ENCODE results near the gene BANP. TPM values are rescaled to one million over a fixed set of nuclear protein-coding genes. Genes with fewer than 3 reads are reported as not detected.
"Not testable (repeated sequence)": the region's sequence is repeated elsewhere in the genome, so short reads cannot be mapped to it uniquely, and the experiment has no call there.

The BANP gene
- total and polyA plus RNA-seq, 2 donors from 2014 or later: 12.4 to 26.3 TPM

DNA sequence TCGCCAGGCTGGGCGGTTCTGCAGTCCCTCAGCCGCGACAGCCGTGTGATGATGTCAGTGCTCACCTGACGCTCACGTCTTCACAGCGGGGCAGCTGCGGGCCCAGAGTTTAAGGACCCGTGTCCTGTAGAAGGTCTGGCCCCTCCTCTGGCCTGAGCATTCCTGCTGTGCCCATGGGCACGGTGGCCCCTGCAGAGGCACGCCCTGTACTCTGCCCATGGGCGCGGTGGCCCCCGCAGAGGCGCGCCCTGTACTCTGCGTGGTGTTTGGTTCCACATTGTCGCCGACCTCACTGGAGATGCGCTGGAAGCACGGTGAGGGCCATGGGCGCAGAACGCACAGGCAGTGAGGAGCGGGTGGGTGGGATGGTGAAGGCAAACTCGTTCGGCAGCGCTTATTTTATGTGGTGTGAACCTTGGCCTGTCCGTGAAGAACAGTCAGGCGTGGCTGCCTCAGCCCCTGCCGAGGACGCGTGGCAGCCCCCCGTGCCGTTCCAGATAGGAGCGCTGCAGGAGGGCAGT is 122.0 kb downstream of the BANP start:
- Histone ChIP-seq H3K36me3 (ENCODE audit: control insufficient read depth in 2 of 3, insufficient read depth in 3 of 3, low read length in 3 of 3) (peaks cover 0 to 9% (median 7%) of the 10 kb centered on the region in 3 donors), H3K27me3 (ENCODE audit: control insufficient read depth, insufficient read depth, low read length) (no peaks in the 10 kb centered on the region), H3K4me3 (ENCODE audit: low read length in 3 of 3) (no peak overlapping the region), H3K9ac (ENCODE audit: low read length in 3 of 3) (no peak overlapping the region), H3K27ac (ENCODE audit: low read depth in 2 of 2, low read length in 2 of 2) (no peak overlapping the region), H3K9me3 (ENCODE audit: control insufficient read depth in 2 of 3, insufficient read depth in 1 of 3, low read length in 3 of 3) (no peaks in the 10 kb centered on the region), H3K4me1 (ENCODE audit: control insufficient read depth in 2 of 3, insufficient read depth in 2 of 3, low read depth in 1 of 3, low read length in 3 of 3) (no peaks in the 10 kb centered on the region)
- TF ChIP-seq CTCF (IDR thresholded peaks at IDR 0.05; ENCODE audit: borderline replicate concordance, extremely low read depth, insufficient read depth): no peak
- FAIRE-seq (no peak), DNase-seq (peak in 1 of 5 donors; percentile 50)
- intact Hi-C loops (cut with DNase I): no loop called here

DNA sequence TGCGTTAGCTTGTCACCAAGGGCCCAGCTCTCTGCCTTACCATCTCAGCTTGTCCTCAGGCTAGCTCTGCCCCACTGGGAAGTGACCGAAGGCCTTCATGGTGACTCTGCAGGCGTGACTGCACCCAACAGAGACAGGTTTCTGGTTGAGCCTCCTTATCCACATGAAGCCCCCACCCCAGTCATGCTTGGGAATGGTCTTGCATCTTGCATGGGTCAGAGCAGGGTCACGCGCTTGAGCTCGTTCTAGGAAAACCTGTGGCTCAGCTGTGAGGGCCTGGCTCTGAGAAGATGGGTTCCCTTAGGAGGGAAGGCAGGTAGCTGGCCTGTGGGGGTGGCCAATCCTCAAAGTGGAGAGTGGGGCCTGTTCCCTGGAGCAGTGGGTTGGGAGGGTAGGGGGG is 122.8 kb downstream of the BANP start:
- FAIRE-seq (no peak), DNase-seq (peak in 1 of 5 donors; percentile 42)
- intact Hi-C loops (cut with DNase I): no loop called here
- Histone ChIP-seq H3K9me3 (ENCODE audit: control insufficient read depth in 2 of 3, insufficient read depth in 1 of 3, low read length in 3 of 3) (no peaks in the 10 kb centered on the region), H3K4me1 (ENCODE audit: control insufficient read depth in 2 of 3, insufficient read depth in 2 of 3, low read depth in 1 of 3, low read length in 3 of 3) (no peaks in the 10 kb centered on the region), H3K4me3 (ENCODE audit: low read length in 3 of 3) (no peak overlapping the region), H3K36me3 (ENCODE audit: control insufficient read depth in 2 of 3, insufficient read depth in 3 of 3, low read length in 3 of 3) (peaks cover 0 to 9% (median 7%) of the 10 kb centered on the region in 3 donors), H3K27me3 (ENCODE audit: control insufficient read depth, insufficient read depth, low read length) (no peaks in the 10 kb centered on the region), H3K9ac (ENCODE audit: low read length in 3 of 3) (no peak overlapping the region), H3K27ac (ENCODE audit: low read depth in 2 of 2, low read length in 2 of 2) (no peak overlapping the region)
- no peak for TF ChIP-seq CTCF (IDR thresholded peaks at IDR 0.05; ENCODE audit: borderline replicate concordance, extremely low read depth, insufficient read depth)

GRCh38 chr16:88076211-88076931 is 125.1 kb downstream of the BANP start:
- DNase-seq (peak in 1 of 5 donors; percentile 67), FAIRE-seq (no peak)
- Histone ChIP-seq H3K9ac (ENCODE audit: low read length in 3 of 3) (no peak overlapping the region), H3K27ac (ENCODE audit: low read depth in 2 of 2, low read length in 2 of 2) (no peak overlapping the region), H3K9me3 (ENCODE audit: control insufficient read depth in 2 of 3, insufficient read depth in 1 of 3, low read length in 3 of 3) (no peaks in the 10 kb centered on the region), H3K36me3 (ENCODE audit: control insufficient read depth in 2 of 3, insufficient read depth in 3 of 3, low read length in 3 of 3) (peaks cover 0 to 9% (median 0%) of the 10 kb centered on the region in 3 donors), H3K27me3 (ENCODE audit: control insufficient read depth, insufficient read depth, low read length) (no peaks in the 10 kb centered on the region), H3K4me1 (ENCODE audit: control insufficient read depth in 2 of 3, insufficient read depth in 2 of 3, low read depth in 1 of 3, low read length in 3 of 3) (no peaks in the 10 kb centered on the region), H3K4me3 (ENCODE audit: low read length in 3 of 3) (no peak overlapping the region)
- no peak for TF ChIP-seq CTCF (IDR thresholded peaks at IDR 0.05; ENCODE audit: borderline replicate concordance, extremely low read depth, insufficient read depth)
- intact Hi-C loops (cut with DNase I): no loop called here

DNA sequence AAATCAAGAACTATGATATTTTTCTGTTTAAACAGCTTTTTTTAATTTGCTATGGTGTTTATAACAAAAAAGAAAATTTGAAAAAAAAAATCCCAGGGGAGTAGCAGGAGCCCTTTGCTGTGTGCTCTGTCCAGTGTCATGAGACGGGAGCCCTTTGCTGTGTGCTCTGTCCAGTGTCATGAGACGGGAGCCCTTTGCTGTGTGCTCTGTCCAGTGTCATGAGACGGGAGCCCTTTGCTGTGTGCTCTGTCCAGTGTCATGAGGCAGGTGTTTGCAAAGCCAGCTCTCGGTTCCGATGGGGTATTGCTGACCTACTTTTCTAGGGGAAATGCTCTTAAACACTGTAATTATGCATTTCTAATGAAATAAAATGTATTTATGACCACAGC is 125.7 kb downstream of the BANP start:
- not testable (repeated sequence) for H3K36me3 ChIP-seq (ENCODE audit: control insufficient read depth in 2 of 3, insufficient read depth in 3 of 3, low read length in 3 of 3)

More for the DNA sequence above, 125.7 kb downstream of the BANP start:
- intact Hi-C loops (cut with DNase I); H3K27ac ChIP-seq (ENCODE audit: low read depth in 2 of 2, low read length in 2 of 2); H3K4me3 ChIP-seq (ENCODE audit: low read length in 3 of 3); H3K9ac ChIP-seq (ENCODE audit: low read length in 3 of 3); H3K4me1 ChIP-seq (ENCODE audit: control insufficient read depth in 2 of 3, insufficient read depth in 2 of 3, low read depth in 1 of 3, low read length in 3 of 3); H3K27me3 ChIP-seq (ENCODE audit: control insufficient read depth, insufficient read depth, low read length); FAIRE-seq; H3K9me3 ChIP-seq (ENCODE audit: control insufficient read depth in 2 of 3, insufficient read depth in 1 of 3, low read length in 3 of 3); DNase-seq: not testable (repeated sequence)

All from kidney (tissue), 14 donors.